Gastrocnemius medialis (tissue), 4 donors: ENCODE data around the gene HDGFL2. TPM values are rescaled to one million over a fixed set of nuclear protein-coding genes. Genes with fewer than 3 reads are reported as not detected.

Experiments
- ATAC-seq, 2 donors: fragments of 150-250 bp; one replicate each; pipeline ENCODE4 v1.9.1; 2016
- DNase-seq, 2 donors: peaks; one replicate each; pipeline ENCODE4 v3.0.0-alpha.2; 2019
- H3K27ac ChIP-seq, 4 donors: fragments of 200-600 bp; sonication (generic); 1 replicate in 1 of 4; 2 replicates in 3 of 4; pipeline ENCODE4 v1.5.1; 2016 to 2018; ENCODE audit warnings: mild to moderate bottlenecking in 2 of 4, moderate library complexity in 1 of 4
- H3K27me3 ChIP-seq, 3 donors: fragments of 200-600 bp; sonication (generic) in 2 of 3; 1 replicate in 1 of 3; 2 replicates in 2 of 3; pipeline versions ENCODE4 v1.5.1 to v1.6.0; 2016 to 2019; ENCODE audit warnings: mild to moderate bottlenecking in 1 of 3, moderate library complexity in 1 of 3
- H3K36me3 ChIP-seq, 2 donors: fragments of 200-600 bp; sonication (generic) in 1 of 2; one replicate each; pipeline ENCODE4 v1.5.1; 2017 to 2018
- H3K4me1 ChIP-seq, 2 donors: fragments of 200-600 bp; sonication (generic) in 1 of 2; one replicate each; pipeline ENCODE4 v1.5.1; 2016 to 2017; ENCODE audit warnings: mild to moderate bottlenecking in 2 of 2
- H3K4me3 ChIP-seq, 4 donors: fragments of 200-600 bp; sonication (generic) in 3 of 4; 1 replicate in 1 of 4; 2 replicates in 3 of 4; pipeline ENCODE4 v1.5.1; 2016 to 2019; ENCODE audit warnings: mild to moderate bottlenecking in 2 of 4
- H3K9me3 ChIP-seq, 3 donors: fragments of 200-600 bp; sonication (generic) in 2 of 3; 1 replicate in 1 of 3; 2 replicates in 2 of 3; pipeline ENCODE4 v1.5.1; 2016 to 2019
- POLR2A ChIP-seq, 2 donors: fragments of 450-650 bp; IDR thresholded peaks; one replicate each; pipeline ENCODE4 v1.6.1; 2017; ENCODE audit warnings: antibody characterized with exemption in 2 of 2, mild to moderate bottlenecking in 2 of 2, moderate library complexity in 2 of 2
- in situ Hi-C, 4 donors: fragments of 200-750 bp; cut with MboI; loops; one replicate each; pipeline versions ENCODE4 v1.15.0 to v1.8.0; 2017; ENCODE audit warnings: low sequenced_read_pairs in 4 of 4
- intact Hi-C: fragments of 100-400 bp; cut with DNase I; formaldehyde crosslinking; loops from one replicate; pipeline ENCODE4 v1.15.1; 2023; ENCODE audit warnings: low total_unique reads
- total RNA-seq, 4 donors: library from RNA; depleted of rRNA; stranded (reverse); fragments of >200 nt; gene quantifications; one replicate each; pipeline versions ENCODE4 v1.1.0 to v1.2.3, GENCODE V29; 2016
- TF ChIP-seq, protein P1 (sequence below), 5 experiments: fragments of 450-650 bp in 3 of 5; fragments of 200-600 bp in 2 of 5; sonication (generic) in 2 of 5; IDR thresholded peaks in 4 of 5; conservative IDR thresholded peaks in 1 of 5; 1 replicate in 4 of 5; 2 replicates in 1 of 5; pipeline ENCODE4 v1.5.1; 2016 to 2019; ENCODE audit warnings: antibody characterized with exemption in 5 of 5, mild to moderate bottlenecking in 3 of 5, moderate library complexity in 3 of 5

HDGFL2 gene
- total RNA-seq, 4 donors from 2014 or later, result 46.5 to 83.2 (median 56.1) TPM

GRCh38 chr19:4496304-4496703, 24.2 kb downstream of the HDGFL2 start:
- no peak for DNase-seq
- in situ Hi-C loops, result no loop called here
- H3K27me3 ChIP-seq, result no peaks in the 10 kb centered on the region
- H3K4me1 ChIP-seq, result no peaks in the 10 kb centered on the region
- ATAC-seq, result no peak
- H3K4me3 ChIP-seq, result no peak overlapping the region
- intact Hi-C loops, result no loop called here
- TF ChIP-seq POLR2A (IDR thresholded peaks at IDR 0.05), result no peak
- TF ChIP-seq, protein P1, sequence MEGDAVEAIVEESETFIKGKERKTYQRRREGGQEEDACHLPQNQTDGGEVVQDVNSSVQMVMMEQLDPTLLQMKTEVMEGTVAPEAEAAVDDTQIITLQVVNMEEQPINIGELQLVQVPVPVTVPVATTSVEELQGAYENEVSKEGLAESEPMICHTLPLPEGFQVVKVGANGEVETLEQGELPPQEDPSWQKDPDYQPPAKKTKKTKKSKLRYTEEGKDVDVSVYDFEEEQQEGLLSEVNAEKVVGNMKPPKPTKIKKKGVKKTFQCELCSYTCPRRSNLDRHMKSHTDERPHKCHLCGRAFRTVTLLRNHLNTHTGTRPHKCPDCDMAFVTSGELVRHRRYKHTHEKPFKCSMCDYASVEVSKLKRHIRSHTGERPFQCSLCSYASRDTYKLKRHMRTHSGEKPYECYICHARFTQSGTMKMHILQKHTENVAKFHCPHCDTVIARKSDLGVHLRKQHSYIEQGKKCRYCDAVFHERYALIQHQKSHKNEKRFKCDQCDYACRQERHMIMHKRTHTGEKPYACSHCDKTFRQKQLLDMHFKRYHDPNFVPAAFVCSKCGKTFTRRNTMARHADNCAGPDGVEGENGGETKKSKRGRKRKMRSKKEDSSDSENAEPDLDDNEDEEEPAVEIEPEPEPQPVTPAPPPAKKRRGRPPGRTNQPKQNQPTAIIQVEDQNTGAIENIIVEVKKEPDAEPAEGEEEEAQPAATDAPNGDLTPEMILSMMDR (IDR thresholded peaks at IDR 0.05 in 4 of 5, conservative IDR thresholded peaks at IDR 0.05 in 1 of 5), result no peak
- no peaks in the 10 kb centered on the region for H3K9me3 ChIP-seq
- H3K27ac ChIP-seq, result no peak overlapping the region
- H3K36me3 ChIP-seq, result peaks cover 0 to 61% of the 10 kb centered on the region in 2 donors

- intact Hi-C loops, result no loop called here
- in situ Hi-C loops, result no loop called here
- peaks cover 0 to 68% of the 10 kb centered on the region in 2 donors for H3K36me3 ChIP-seq
- no peaks in the 10 kb centered on the region for H3K27me3 ChIP-seq
- no peak overlapping the region for H3K4me3 ChIP-seq
- TF ChIP-seq, protein P1 (IDR thresholded peaks at IDR 0.05 in 4 of 5, conservative IDR thresholded peaks at IDR 0.05 in 1 of 5), result no peak
- TF ChIP-seq POLR2A (IDR thresholded peaks at IDR 0.05), result no peak
- ATAC-seq (no peak), DNase-seq (no peak)
- H3K27ac ChIP-seq, result no peak overlapping the region
- H3K9me3 ChIP-seq, result no peaks in the 10 kb centered on the region
- no peaks in the 10 kb centered on the region for H3K4me1 ChIP-seq
These were observed 25.8 kb downstream of the HDGFL2 start for GRCh38 chr19:4497770-4498389.

- Histone ChIP-seq H3K4me1 (no peaks in the 10 kb centered on the region), H3K9me3 (no peaks in the 10 kb centered on the region), H3K36me3 (peaks cover 0 to 68% of the 10 kb centered on the region in 2 donors), H3K27ac (no peak overlapping the region), H3K4me3 (no peak overlapping the region), H3K27me3 (no peaks in the 10 kb centered on the region)
- intact Hi-C loops (no loop called here), in situ Hi-C loops (no loop called here)
- DNase-seq, result no peak
- no peak for TF ChIP-seq POLR2A (IDR thresholded peaks at IDR 0.05)
- TF ChIP-seq, protein P1 (IDR thresholded peaks at IDR 0.05 in 4 of 5, conservative IDR thresholded peaks at IDR 0.05 in 1 of 5), result no peak
- ATAC-seq, result no peak
These were observed 26.6 kb downstream of the HDGFL2 start for GRCh38 chr19:4498694-4499093.

GRCh38 chr19:4499318-4499717, 27.2 kb downstream of the HDGFL2 start:
- H3K36me3 ChIP-seq, result peaks cover 0 to 63% of the 10 kb centered on the region in 2 donors
- TF ChIP-seq, protein P1 (IDR thresholded peaks at IDR 0.05 in 4 of 5, conservative IDR thresholded peaks at IDR 0.05 in 1 of 5), result no peak
- no peak for TF ChIP-seq POLR2A (IDR thresholded peaks at IDR 0.05)
- no peaks in the 10 kb centered on the region for H3K4me1 ChIP-seq
- H3K9me3 ChIP-seq, result no peaks in the 10 kb centered on the region
- intact Hi-C loops (no loop called here), in situ Hi-C loops (no loop called here)
- DNase-seq (no peak), ATAC-seq (no peak)
- H3K27ac ChIP-seq, result no peak overlapping the region
- no peak overlapping the region for H3K4me3 ChIP-seq
- H3K27me3 ChIP-seq, result no peaks in the 10 kb centered on the region

DNA sequence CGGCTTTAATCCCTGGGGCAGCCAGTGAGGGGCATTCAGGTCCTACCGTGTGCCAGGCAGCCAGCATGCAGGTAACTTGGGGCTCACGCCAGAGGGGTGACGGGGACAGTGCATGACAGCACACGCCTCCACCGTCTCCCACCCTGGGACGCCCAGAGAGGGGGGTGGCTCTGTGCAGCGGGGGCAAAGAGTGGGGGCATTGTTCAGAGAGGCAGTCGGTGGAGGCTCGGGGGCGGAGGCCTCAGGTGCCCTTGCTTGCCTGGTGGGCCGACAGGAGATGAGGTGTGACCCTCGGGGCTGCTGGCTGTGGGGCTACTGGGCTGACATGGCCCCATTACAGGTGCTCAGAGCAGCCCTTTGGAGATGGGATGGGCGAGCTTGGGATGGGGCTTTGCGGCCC, 27.8 kb downstream of the HDGFL2 start:
- Histone ChIP-seq H3K27me3 (no peaks in the 10 kb centered on the region), H3K36me3 (peaks cover 0 to 63% of the 10 kb centered on the region in 2 donors), H3K27ac (no peak overlapping the region), H3K4me1 (no peaks in the 10 kb centered on the region), H3K4me3 (no peak overlapping the region), H3K9me3 (no peaks in the 10 kb centered on the region)
- TF ChIP-seq, protein P1 (IDR thresholded peaks at IDR 0.05 in 4 of 5, conservative IDR thresholded peaks at IDR 0.05 in 1 of 5), result no peak
- TF ChIP-seq POLR2A (IDR thresholded peaks at IDR 0.05), result no peak
- no peak for ATAC-seq
- intact Hi-C loops (no loop called here), in situ Hi-C loops (no loop called here)
- DNase-seq, result no peak
